VCaP (cell line): ENCODE measurements around the gene COL20A1.

Source experiments
- H3K27ac ChIP-seq: fragments of 450-650 bp; 2 replicates; pipeline ENCODE4 v1.5.1; 2017
- TF ChIP-seq, protein P1 (sequence below): fragments of 450-650 bp; conservative IDR thresholded peaks from 2 replicates; pipeline ENCODE4 v1.5.1; 2017; ENCODE audit warnings: mild to moderate bottlenecking, moderate library complexity

Gene COL20A1

GRCh38 chr20:63290136-63290676 lies 2.8 kb upstream of the COL20A1 start:
- TF ChIP-seq, protein P1, sequence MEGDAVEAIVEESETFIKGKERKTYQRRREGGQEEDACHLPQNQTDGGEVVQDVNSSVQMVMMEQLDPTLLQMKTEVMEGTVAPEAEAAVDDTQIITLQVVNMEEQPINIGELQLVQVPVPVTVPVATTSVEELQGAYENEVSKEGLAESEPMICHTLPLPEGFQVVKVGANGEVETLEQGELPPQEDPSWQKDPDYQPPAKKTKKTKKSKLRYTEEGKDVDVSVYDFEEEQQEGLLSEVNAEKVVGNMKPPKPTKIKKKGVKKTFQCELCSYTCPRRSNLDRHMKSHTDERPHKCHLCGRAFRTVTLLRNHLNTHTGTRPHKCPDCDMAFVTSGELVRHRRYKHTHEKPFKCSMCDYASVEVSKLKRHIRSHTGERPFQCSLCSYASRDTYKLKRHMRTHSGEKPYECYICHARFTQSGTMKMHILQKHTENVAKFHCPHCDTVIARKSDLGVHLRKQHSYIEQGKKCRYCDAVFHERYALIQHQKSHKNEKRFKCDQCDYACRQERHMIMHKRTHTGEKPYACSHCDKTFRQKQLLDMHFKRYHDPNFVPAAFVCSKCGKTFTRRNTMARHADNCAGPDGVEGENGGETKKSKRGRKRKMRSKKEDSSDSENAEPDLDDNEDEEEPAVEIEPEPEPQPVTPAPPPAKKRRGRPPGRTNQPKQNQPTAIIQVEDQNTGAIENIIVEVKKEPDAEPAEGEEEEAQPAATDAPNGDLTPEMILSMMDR = no peak
- H3K27ac ChIP-seq = no peak overlapping the region

DNA sequence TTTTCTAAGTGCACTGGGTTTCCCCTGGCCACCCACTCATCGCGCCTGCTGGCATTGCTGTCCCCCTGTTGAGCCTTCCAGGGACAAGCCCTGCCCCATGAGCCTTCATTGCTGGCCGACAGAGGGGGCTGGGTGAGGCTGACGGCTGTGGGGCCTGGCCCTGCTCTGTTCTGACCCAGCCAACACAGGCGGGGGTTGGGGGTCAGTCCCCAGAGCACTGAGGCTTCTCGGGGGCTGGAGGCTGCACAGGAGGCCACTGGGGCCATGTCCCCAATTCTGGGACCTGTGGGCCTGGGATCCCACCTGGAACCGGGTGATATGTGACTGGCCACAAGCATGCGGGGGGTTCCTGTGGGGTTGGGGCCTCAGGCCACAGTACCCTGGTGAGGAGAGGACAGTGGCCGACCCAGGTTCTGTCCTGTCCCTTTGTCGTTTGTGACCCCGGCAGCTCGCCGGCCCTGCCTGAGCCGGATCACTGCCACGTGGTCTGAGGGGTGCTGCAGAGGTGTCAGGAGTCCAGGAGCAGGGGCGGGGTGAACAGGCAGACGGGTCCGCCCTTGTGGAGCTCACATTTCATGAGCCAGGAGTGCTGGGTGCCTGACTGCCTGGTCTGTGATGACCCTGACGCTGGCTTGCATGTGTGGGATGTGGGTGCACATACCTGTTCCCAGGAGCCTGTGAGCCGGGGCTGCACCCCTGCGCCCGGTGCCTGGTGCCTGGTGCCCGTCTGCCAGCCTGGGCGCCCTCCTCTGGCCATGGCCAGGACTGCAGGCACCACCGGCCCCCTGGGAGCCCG lies 2.1 kb upstream of the COL20A1 start:
- no peak overlapping the region for H3K27ac ChIP-seq
- TF ChIP-seq, protein P1 = peak; percentile 74

GRCh38 chr20:63291811-63292210 lies 1.2 kb upstream of the COL20A1 start:
- TF ChIP-seq, protein P1 = no peak

GRCh38 chr20:63292292-63292701 lies 689 bp upstream of the COL20A1 start:
- TF ChIP-seq, protein P1 = no peak
- H3K27ac ChIP-seq = no peak overlapping the region

More at GRCh38 chr20:63291811-63292210, 1.2 kb upstream of the COL20A1 start:
- no peak overlapping the region for H3K27ac ChIP-seq

DNA sequence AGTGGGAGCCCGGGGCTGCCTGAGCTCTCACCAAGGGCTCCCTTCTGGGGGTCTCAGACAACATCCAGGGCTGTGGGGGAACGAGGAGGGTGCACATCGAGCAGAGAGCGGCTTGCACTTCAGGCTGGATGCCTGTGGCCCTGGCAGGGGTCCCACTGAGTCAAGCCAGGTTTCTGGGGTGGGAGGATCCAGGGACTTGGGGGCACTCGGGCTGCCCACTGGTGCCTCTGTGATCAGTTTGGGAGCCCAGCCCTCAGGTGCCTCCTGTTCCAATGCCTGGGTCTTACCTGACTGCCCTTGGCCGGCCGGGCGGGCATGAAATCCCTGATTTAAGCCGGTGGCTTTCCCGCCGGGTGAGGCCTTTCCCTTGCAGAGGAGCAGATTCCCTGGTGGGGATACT lies 470 bp downstream of the COL20A1 start:
- TF ChIP-seq, protein P1 = no peak
- H3K27ac ChIP-seq = no peak overlapping the region

- no peak overlapping the region for H3K27ac ChIP-seq
Measured at GRCh38 chr20:63293871-63294535, 1.0 kb downstream of the COL20A1 start.

DNA sequence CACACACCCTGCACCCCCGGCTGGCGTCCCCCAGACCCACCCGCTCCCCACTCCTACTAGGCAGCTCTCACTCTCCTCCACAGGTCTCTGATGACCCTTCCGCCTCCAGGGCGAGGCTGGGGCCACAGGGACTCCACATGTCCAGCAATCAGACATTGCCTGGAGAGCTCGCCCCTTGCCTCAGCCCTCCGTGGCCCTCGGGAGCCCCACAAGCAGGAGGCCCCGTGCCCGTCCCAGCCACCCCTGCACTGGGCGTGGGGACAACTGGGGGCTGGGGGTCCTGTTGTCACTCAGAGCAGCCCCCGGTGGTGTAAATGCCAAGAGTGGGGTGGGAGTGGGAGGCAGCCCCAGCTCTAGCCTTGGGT lies 1.5 kb downstream of the COL20A1 start:
- TF ChIP-seq, protein P1 = no peak
- H3K27ac ChIP-seq = no peak overlapping the region

More at GRCh38 chr20:63293871-63294535, 1.0 kb downstream of the COL20A1 start:
- TF ChIP-seq, protein P1 = no peak
